Activated B cell treated with CpG ODN at 0.5 μM for 24 hours (primary cell): ENCODE measurements around the gene RFX1. TPM values are rescaled to one million over a fixed set of nuclear protein-coding genes. Genes with fewer than 3 reads are reported as not detected.

Source experiments
- ATAC-seq: fragments of 200-7000 bp; cut with Tn5 transposase; one replicate; pipeline ENCODE4 v1.10.0; 2021; ENCODE audit warnings: low read depth, mild to moderate bottlenecking, moderate library complexity
- CTCF ChIA-PET: fragments of 350-600 bp; sonication (Branson Sonifier 250); formaldehyde crosslinking; loops from one replicate; lab custom pipeline; 2021; ENCODE audit warnings: antibody characterized with exemption; lab: Charles Lee
- POLR2A ChIA-PET: fragments of 350-600 bp; sonication (Branson Sonifier 250); formaldehyde crosslinking; loops from one replicate; lab custom pipeline; 2021; ENCODE audit warnings: antibody characterized with exemption; lab: Charles Lee
- DNase-seq: peaks from one replicate; pipeline ENCODE4 v3.0.0; 2022
- H3K27ac Mint-ChIP-seq: one replicate; pipeline ENCODE4 v1.8.0; 2020; ENCODE audit warnings: mixed read lengths
- H3K27me3 Mint-ChIP-seq: one replicate; pipeline ENCODE4 v1.8.0; 2021; ENCODE audit warnings: mixed read lengths
- H3K36me3 Mint-ChIP-seq: one replicate; pipeline ENCODE4 v1.8.0; 2021; ENCODE audit warnings: low read depth, mixed read lengths
- H3K4me1 Mint-ChIP-seq: one replicate; pipeline ENCODE4 v1.8.0; 2021; ENCODE audit warnings: mixed read lengths
- H3K4me3 Mint-ChIP-seq: one replicate; pipeline ENCODE4 v1.8.0; 2020; ENCODE audit warnings: mild to moderate bottlenecking, mixed read lengths
- H3K9me3 Mint-ChIP-seq: one replicate; pipeline ENCODE4 v1.8.0; 2020; ENCODE audit warnings: mixed read lengths
- intact Hi-C: fragments of 100-400 bp; cut with micrococcal nuclease; formaldehyde crosslinking; loops from one replicate; pipeline ENCODE4 v1.15.1; 2024
- total RNA-seq: library from RNA; stranded (reverse); gene quantifications from 2 replicates; pipeline ENCODE4 v1.2.3, GENCODE V29; 2022
- TF ChIP-seq, protein P1 (sequence below): fragments of 200-600 bp; IDR thresholded peaks from one replicate; pipeline ENCODE4 v1.8.0; 2022; ENCODE audit warnings: antibody characterized with exemption, mild to moderate bottlenecking

The RFX1 gene
- total RNA-seq, 1 donor from 2014 or later = 19.0 TPM

DNA sequence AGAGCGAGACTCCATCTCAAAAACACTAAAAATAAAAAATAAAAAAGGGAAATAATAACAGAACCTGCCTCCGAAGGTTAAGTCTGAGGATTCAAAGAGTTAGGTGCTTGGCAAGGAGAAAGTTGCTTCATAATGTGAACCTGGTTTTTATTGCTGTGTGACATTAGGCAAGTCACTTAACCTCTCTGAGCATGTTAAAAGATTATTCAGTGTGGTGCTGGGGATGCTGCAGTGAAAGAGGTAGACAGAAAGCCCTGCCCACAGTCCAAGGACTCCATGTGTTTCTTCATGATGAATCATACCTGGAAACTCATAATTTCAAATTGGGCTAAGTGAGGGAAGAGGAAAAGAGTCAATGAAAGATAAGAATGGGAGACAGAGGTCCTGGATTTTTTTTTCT is 27.8 kb upstream of the RFX1 start:
- no peak for DNase-seq
- no peaks in the 10 kb centered on the region for H3K9me3 Mint-ChIP-seq
- ChIA-PET CTCF (no interaction called here), POLR2A (no interaction called here)
- H3K27me3 Mint-ChIP-seq = no peaks in the 10 kb centered on the region
- intact Hi-C loops = loop anchor here (2.0 kb wide), 1 partner anchor 73 kb away; no protein-coding TSS in a partner anchor
- peaks cover 22% of the 10 kb centered on the region for H3K4me1 Mint-ChIP-seq
- no peak overlapping the region for H3K4me3 Mint-ChIP-seq
- peaks cover 36% of the 10 kb centered on the region for H3K36me3 Mint-ChIP-seq
- ATAC-seq = no peak
- TF ChIP-seq, protein P1, sequence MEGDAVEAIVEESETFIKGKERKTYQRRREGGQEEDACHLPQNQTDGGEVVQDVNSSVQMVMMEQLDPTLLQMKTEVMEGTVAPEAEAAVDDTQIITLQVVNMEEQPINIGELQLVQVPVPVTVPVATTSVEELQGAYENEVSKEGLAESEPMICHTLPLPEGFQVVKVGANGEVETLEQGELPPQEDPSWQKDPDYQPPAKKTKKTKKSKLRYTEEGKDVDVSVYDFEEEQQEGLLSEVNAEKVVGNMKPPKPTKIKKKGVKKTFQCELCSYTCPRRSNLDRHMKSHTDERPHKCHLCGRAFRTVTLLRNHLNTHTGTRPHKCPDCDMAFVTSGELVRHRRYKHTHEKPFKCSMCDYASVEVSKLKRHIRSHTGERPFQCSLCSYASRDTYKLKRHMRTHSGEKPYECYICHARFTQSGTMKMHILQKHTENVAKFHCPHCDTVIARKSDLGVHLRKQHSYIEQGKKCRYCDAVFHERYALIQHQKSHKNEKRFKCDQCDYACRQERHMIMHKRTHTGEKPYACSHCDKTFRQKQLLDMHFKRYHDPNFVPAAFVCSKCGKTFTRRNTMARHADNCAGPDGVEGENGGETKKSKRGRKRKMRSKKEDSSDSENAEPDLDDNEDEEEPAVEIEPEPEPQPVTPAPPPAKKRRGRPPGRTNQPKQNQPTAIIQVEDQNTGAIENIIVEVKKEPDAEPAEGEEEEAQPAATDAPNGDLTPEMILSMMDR = no peak
- no peak overlapping the region for H3K27ac Mint-ChIP-seq

DNA sequence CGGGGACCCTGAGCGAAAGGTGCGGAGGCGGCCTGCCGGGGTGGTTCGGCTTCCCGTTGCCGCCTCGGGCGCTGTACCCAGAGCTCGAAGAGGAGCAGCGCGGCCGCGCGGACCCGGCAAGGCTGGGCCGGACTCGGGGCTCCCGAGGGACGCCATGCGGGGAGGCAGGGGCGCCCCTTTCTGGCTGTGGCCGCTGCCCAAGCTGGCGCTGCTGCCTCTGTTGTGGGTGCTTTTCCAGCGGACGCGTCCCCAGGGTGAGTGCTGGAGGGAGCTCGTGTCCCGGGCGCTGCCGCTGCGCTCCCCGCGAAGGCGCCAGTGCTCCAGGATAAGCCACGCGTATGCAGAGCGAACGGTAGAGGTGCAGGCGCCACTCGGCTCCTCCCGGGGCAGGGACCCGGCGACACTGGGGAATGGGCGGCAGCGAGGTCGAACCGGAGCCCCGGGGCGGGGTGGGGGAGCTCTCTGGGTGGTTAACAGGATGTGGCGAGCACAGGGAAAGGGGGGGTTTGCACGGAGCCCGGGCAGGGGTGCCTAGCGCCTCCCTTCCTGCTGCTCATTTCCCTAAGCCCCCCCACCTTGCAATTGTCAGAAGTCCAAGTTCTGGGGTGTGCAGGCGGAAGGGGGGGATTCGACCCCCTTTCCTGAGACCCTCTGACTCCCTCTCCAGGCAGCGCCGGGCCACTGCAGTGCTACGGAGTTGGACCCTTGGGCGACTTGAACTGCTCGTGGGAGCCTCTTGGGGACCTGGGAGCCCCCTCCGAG is 25.8 kb upstream of the RFX1 start, which contains the start of gene IL27RA:
Gene IL27RA (plus strand): TSS at position 44 of the 762 bp plus-strand sequence. CDS start 111 bp downstream, at position 155.
- peak within 1 kb of the TSS; percentile 91 for H3K4me3 Mint-ChIP-seq
- peaks cover 34% of the 10 kb centered on the region for H3K4me1 Mint-ChIP-seq
- ChIA-PET CTCF (interaction anchor here (0.6 to 1.8 kb wide), 25 partner anchors 8 to 316 kb away, joined by 3 to 11 read pairs (median 4); partner anchors contain the start of genes ASF1B and DCAF15), POLR2A (interaction anchor here (0.6 to 3.5 kb wide), 25 partner anchors 10 to 352 kb away, joined by 3 to 52 read pairs (median 7); partner anchors contain the start of genes ASF1B, BRME1, CC2D1A and DCAF15)
- peaks cover 19% of the 10 kb centered on the region for H3K36me3 Mint-ChIP-seq
- peak; percentile 74 for ATAC-seq
- intact Hi-C loops = loop anchor here (1.0 to 2.0 kb wide), 7 partner anchors 17 to 152 kb away; partner anchors contain the start of genes BRME1, CC2D1A, DCAF15 and RFX1
- H3K27ac Mint-ChIP-seq = peak within 1 kb of the TSS; percentile 89
- no peaks in the 10 kb centered on the region for H3K9me3 Mint-ChIP-seq
- H3K27me3 Mint-ChIP-seq = no peaks in the 10 kb centered on the region
- DNase-seq = peak; percentile 70
- TF ChIP-seq, protein P1 = no peak

DNA sequence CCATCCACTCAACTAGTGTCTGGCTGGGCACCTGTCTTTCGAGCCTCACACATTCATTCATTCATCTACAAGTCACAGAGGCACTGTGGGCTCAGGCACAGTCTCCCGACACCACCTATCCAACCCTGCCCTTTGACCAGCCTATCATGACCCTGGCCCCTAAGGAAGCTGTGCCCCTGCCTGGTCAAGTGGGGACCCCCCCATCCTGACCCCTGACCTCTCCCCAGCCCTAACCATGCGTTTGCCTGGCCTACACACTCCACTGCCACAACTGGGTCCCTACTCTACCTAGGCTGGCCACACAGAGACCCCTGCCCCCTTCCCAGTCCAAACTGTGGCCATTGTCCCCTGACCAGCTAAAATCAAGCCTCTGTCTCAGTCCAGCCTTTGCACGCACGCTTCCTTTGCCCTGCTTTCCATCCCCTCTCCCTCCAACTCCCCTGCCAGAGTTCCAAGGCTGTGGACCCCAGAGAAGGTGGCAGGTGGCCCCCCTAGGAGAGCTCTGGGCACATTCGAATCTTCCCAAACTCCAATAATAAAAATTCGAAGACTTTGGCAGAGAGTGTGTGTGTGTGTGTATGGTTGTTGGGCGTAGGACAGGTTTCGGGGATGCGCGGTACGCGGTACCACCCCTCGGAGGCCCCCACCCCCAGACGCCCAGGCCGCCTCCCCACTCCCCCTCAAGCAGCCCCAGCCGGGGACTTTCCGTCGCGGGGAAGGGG is 25.0 kb upstream of the RFX1 start:
- peak overlapping the region; percentile 91 for H3K4me3 Mint-ChIP-seq
- CTCF ChIA-PET = interaction anchor here (0.6 to 1.8 kb wide), 25 partner anchors 8 to 317 kb away, joined by 3 to 11 read pairs (median 4); partner anchors contain the start of genes ASF1B and DCAF15
- POLR2A ChIA-PET = interaction anchor here (0.6 to 3.5 kb wide), 25 partner anchors 9 to 352 kb away, joined by 3 to 52 read pairs (median 7); partner anchors contain the start of genes ASF1B, BRME1, CC2D1A and DCAF15
- peaks cover 34% of the 10 kb centered on the region for H3K4me1 Mint-ChIP-seq
- no peaks in the 10 kb centered on the region for H3K27me3 Mint-ChIP-seq
- H3K9me3 Mint-ChIP-seq = no peaks in the 10 kb centered on the region
- no peak for DNase-seq
- H3K36me3 Mint-ChIP-seq = peaks cover 11% of the 10 kb centered on the region
- H3K27ac Mint-ChIP-seq = peak overlapping the region; percentile 89
- ATAC-seq = no peak
- TF ChIP-seq, protein P1 = no peak
- intact Hi-C loops = loop anchor here (2.0 kb wide), 1 partner anchor 16 kb away; no protein-coding TSS in a partner anchor

DNA sequence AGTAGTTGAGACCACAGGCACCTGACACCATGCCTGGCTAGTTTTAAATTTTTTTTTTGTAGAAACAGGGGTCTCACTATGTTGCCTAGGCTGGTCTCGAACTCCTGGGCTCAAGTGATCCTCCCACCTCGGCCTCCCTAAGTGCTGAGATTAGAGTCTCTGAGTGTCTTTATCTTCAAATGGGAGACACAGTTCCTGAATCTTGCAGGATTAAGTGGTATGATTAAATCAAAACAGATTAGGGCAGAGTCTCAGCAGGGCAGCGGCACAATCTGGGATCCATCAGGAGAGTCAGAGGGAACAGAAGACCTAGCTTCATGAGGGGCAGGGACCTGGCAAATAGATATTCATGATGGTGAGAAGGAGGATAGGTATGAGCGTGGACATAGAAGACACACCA is 22.8 kb upstream of the RFX1 start:
- intact Hi-C loops = no loop called here
- POLR2A ChIA-PET = interaction anchor here (0.6 to 1.7 kb wide), 4 partner anchors 23 to 208 kb away, joined by 3 to 10 read pairs (median 4); partner anchors contain the start of gene RFX1
- peak overlapping the region; percentile 25 for H3K27ac Mint-ChIP-seq

More for the DNA sequence above, 22.8 kb upstream of the RFX1 start:
- no peak overlapping the region for H3K4me3 Mint-ChIP-seq
- H3K4me1 Mint-ChIP-seq = peaks cover 33% of the 10 kb centered on the region
- no peak for DNase-seq
- no peaks in the 10 kb centered on the region for H3K9me3 Mint-ChIP-seq
- H3K36me3 Mint-ChIP-seq = peaks cover 7% of the 10 kb centered on the region
- no peaks in the 10 kb centered on the region for H3K27me3 Mint-ChIP-seq
- CTCF ChIA-PET = no interaction called here
- TF ChIP-seq, protein P1 = no peak
- ATAC-seq = no peak
